ENCODE results near the gene HRH2.

HRH2 gene

GRCh38 chr5:175686826-175687225, 29.0 kb downstream of the HRH2 start:
- DNase-seq: no peak
- in situ Hi-C loops (cut with HindIII; ENCODE audit: low pct_ligation_motif_present, low pct_unique_long_range_greater_than_20kb, low sequenced_read_pairs): no loop called here

GRCh38 chr5:175687231-175687701, 29.4 kb downstream of the HRH2 start:
- in situ Hi-C loops (cut with HindIII; ENCODE audit: low pct_ligation_motif_present, low pct_unique_long_range_greater_than_20kb, low sequenced_read_pairs): no loop called here
- DNase-seq: no peak

GRCh38 chr5:175688352-175689146, 30.7 kb downstream of the HRH2 start:
- no peak for DNase-seq
- in situ Hi-C loops (cut with HindIII; ENCODE audit: low pct_ligation_motif_present, low pct_unique_long_range_greater_than_20kb, low sequenced_read_pairs): no loop called here

DNA sequence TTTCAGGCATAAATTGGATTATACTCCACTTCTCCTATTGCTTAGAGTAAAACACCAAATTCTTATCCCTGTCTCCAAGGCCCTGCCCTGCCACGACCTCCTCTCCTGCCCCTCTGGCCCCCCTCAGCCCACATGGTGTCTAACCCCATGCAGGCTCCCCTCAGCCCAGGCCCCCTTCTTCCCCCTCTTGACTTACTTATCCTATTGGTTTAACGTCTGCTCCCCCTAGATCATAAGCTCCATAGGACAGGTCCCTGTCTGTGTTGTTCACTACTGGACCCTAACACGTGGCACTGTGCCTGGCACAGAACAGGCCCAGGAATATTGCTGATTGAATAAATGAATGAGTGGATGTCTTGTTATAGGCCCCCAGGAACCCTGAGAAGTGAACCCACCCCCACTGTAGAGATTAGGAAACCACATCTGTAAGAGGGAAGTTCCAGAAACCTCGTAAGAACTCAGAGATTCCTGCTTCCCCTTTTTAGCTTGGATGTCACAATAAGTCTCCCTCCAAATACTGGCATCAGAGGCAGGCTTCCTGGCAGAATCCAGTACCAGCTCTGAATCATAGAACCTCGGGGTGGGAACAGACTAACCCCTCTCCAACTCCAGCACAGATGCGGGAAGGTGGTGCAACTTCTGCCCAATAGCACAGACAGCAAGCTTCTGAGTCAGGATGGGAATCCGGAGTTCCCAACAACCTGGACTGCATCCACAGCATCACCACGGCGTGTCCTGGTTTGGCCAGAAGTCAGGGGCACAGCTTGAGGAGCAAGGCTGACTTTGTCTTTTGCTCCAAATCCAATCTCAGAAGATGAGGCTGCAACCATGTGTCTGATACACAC, 31.5 kb downstream of the HRH2 start:
- in situ Hi-C loops (cut with HindIII; ENCODE audit: low pct_ligation_motif_present, low pct_unique_long_range_greater_than_20kb, low sequenced_read_pairs): no loop called here
- no peak for DNase-seq

DNA sequence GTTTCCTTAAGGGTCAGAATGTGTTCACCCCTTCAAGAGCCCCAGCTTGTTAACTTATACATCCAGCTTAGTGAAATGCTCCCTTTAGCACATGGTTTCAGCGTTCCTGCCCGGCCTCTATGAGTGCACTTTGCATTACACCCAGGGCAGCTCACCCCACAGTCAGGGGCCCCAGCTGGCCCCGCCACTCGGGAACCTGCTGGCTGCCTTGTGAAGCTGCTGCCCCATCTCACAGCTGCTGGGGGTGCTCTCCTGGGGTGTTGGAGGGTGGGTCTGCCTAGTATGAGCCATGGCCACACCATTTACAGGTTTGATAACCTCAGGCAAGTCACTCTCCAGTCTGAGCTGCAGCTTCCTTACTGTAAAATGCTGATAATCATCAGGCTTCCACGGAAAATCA, 32.2 kb downstream of the HRH2 start:
- in situ Hi-C loops (cut with HindIII; ENCODE audit: low pct_ligation_motif_present, low pct_unique_long_range_greater_than_20kb, low sequenced_read_pairs): no loop called here
- no peak for DNase-seq

- in situ Hi-C loops (cut with HindIII; ENCODE audit: low pct_ligation_motif_present, low pct_unique_long_range_greater_than_20kb, low sequenced_read_pairs): no loop called here
- no peak for DNase-seq
Observed at GRCh38 chr5:175690586-175690985, 32.7 kb downstream of the HRH2 start.

DNA sequence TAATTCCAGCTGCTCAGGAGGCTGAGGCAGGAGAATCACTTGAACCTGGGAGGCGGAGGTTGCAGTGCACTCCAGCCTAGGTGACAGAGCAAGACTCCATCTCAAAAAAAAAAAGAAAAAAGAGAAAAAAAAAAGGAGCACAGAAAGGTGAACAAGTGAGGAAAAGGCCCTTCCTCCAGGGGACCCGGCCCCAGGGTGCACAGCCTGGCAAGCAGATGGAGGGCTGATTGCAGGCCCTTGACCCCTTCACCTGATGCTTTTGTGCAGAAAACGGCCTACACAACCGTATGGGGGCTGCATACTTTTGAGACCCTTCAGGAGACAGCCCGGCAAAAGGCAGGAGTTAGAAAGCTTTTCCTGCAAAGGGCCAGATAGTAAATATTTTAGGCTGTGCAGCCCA, 33.9 kb downstream of the HRH2 start:
- DNase-seq: no peak
- in situ Hi-C loops (cut with HindIII; ENCODE audit: low pct_ligation_motif_present, low pct_unique_long_range_greater_than_20kb, low sequenced_read_pairs): no loop called here

GRCh38 chr5:175692235-175692995, 34.5 kb downstream of the HRH2 start:
- in situ Hi-C loops (cut with HindIII; ENCODE audit: low pct_ligation_motif_present, low pct_unique_long_range_greater_than_20kb, low sequenced_read_pairs): no loop called here
- DNase-seq: no peak

DNA sequence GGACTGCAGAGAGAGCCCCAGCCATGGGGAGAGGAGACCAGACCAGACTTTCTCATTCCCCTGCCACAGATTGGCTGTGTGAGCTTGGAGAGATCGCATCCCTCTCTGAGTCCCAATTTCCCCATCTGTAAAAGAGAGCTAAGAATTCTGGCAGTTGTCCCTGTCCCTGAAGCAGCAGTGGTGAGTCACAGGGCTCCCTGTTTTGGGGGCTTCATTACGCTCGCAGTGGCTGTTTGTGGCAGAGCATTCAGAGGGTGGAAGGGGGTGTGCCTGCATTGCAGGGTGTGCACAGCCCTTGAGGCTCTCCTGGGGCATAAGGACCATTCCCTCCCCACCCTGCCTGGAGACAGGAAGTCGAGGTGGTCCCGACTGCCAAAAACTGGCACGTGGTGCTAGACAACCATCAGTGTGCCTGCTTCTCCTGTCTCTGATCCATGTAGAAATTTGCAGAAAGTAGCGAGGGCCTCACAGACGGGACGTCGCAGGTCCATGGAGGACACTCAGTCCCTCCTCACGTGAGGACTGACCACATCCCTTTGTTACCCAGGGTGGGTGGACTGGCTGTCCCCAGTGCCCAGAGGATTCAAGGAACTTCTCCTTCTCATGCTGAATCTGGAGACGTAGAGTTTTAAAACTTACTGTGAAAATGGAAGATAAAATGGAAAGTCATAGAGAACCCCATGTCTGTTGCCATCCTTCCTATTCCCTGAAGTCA, 35.3 kb downstream of the HRH2 start:
- no peak for DNase-seq
- in situ Hi-C loops (cut with HindIII; ENCODE audit: low pct_ligation_motif_present, low pct_unique_long_range_greater_than_20kb, low sequenced_read_pairs): no loop called here

GRCh38 chr5:175693741-175694140, 35.9 kb downstream of the HRH2 start:
- DNase-seq: no peak
- in situ Hi-C loops (cut with HindIII; ENCODE audit: low pct_ligation_motif_present, low pct_unique_long_range_greater_than_20kb, low sequenced_read_pairs): no loop called here

DNA sequence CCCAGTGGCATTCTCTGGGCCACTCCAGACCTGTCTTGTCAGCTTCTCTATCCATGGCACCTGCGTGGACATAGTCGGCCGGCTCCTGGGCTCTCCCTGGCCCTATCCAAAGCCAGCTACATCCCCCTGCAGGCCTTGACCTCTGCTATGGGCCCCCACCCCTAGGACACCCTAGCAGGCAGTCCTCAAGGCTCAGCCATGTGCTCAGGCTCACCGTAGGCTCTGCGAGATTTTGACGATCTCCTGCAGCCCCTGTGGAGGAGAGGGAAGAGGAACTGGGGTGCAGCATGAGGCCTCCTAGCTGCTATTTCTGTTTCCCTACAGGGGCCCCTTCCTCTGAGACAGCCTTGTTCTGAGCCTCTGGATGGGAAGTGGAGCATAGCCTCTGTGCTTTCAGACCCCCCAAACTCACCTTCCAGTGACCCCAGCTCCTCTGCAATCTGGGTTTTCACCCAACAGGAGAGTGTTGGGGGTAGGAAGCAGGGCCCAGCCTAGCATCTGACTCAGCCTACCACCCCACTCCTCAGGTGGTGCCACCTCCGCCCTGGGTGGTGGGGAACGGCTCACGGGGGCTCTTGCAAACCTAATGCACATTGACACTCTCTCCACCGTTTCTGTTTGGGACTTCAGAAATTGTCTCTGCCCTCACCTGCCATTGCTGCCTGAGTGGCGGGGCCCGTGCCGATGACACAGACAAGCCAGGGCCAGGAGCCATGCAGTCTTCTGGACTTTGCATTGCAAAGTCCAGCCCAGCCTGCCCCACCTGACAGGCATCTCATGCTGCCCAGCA, 36.7 kb downstream of the HRH2 start:
- DNase-seq: no peak
- in situ Hi-C loops (cut with HindIII; ENCODE audit: low pct_ligation_motif_present, low pct_unique_long_range_greater_than_20kb, low sequenced_read_pairs): no loop called here

DNA sequence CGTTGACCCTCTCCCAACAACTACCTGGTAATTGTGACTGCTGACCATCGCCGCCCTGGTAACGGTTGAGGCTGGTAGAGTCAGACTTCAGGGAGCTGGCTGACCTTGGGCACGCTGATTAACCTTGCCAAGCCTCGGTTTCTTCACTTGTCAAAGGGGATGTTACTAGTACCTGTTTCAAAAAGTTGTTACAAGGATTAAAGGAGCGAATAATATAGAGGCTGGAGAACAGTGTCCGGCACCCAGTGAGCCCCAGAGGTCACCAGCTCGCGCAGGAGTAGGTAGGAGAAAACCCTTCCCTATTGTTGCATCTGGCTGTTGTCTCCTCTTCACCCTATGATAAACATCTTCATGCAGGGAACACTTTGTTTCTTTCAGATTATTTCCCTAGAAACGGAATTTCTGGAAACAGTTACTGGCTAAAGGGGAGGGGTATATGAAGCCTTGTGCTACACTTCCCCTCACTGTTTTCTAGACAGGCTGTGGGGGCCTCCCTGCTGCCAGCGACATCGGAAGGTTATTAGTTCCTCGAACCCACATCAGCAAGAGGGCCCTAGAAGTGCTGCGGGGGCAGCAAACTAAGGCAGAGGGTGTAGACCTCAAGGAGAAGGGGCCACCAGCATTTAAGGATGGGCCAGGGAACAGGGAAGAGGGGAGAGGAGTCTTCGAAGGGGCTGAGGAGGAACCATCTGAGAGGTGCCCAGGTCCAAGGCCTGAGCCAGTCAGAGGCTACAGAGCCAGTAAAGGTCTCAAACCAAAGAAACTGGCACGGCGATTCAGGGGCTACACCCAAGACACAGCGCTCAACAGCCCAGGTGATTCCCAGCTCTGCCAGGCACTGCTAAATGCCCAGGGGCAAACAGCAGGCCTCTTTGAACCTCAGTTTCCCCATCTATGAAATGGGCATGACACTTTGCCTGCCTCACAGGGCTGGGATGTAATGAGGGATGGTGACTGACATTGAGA, 37.6 kb downstream of the HRH2 start:
- in situ Hi-C loops (cut with HindIII; ENCODE audit: low pct_ligation_motif_present, low pct_unique_long_range_greater_than_20kb, low sequenced_read_pairs): no loop called here
- DNase-seq: no peak

DNA sequence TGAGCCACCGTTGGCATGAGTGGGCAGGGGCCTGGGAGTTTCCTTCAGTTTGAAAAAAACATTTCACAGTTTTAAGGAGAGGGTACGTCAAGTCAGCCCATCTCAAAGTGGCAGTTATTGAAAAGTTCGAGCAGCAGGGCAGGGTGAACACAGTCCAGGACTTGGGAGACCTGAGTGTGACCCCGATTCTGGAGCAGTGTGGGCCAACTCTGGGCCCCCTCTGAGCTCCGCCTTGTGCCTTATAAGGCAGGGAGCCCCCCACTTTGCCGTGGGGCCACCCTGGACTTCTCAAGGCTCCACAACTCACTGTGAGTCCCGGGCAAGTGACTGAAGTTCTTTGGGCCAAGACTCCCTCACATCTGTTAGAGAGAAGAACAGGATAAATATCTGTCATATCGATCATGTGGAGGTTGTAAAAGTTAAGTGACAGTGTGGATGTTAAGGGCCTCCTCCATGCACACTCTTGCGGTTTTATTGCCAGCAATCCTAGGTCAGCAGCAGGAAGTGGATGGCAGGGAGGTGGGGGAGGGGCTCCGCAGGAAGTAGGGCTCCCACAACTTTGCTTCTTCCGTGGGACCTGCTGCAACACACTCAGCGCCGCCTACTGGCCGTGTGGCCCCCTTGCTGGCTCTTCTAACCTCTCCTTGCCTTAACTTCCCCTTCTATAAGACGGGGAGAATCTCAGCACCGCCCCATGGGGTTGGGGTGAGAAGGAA, 38.4 kb downstream of the HRH2 start:
- DNase-seq: peak; percentile 1
- in situ Hi-C loops (cut with HindIII; ENCODE audit: low pct_ligation_motif_present, low pct_unique_long_range_greater_than_20kb, low sequenced_read_pairs): no loop called here

DNA sequence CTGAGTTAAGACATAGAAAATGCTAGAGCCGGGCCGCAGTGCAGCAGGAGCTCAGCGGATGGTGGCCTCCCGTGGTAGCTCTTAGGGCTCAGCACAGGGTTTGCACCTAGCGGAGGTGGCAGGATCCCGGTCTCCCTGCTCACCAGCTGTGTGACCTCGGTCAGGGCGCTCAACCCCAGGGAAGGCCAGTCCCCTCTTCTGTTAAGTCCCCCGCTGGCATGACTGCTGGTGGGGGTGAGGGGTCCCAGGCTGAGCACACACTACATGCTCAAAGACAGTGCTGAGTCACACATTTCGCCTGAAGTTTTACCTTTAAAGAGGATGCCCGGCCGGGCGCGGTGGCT, 39.0 kb downstream of the HRH2 start:
- in situ Hi-C loops (cut with HindIII; ENCODE audit: low pct_ligation_motif_present, low pct_unique_long_range_greater_than_20kb, low sequenced_read_pairs): no loop called here

GRCh38 chr5:175697846-175698245, 40.0 kb downstream of the HRH2 start:
- no peak for DNase-seq
- in situ Hi-C loops (cut with HindIII; ENCODE audit: low pct_ligation_motif_present, low pct_unique_long_range_greater_than_20kb, low sequenced_read_pairs): no loop called here

More for the DNA sequence above, 39.0 kb downstream of the HRH2 start:
- no peak for DNase-seq

- no peak for DNase-seq
- in situ Hi-C loops (cut with HindIII; ENCODE audit: low pct_ligation_motif_present, low pct_unique_long_range_greater_than_20kb, low sequenced_read_pairs): no loop called here
Observed at GRCh38 chr5:175698401-175699115, 40.7 kb downstream of the HRH2 start.

All from ACHN (cell line).